HepG2 (cell line): ENCODE data around the gene CAVIN1. TPM values are rescaled to one million over a fixed set of nuclear protein-coding genes. Genes with fewer than 3 reads are reported as not detected.

Experiments used
- ADNP ChIP-seq: sonication (generic); formaldehyde crosslinking; IDR thresholded peaks from 2 replicates; pipeline ENCODE4 v1.4.0; 2020; ENCODE audit warnings: missing genetic modification reagents
- CC2D1A ChIP-seq: sonication (generic); formaldehyde crosslinking; IDR thresholded peaks from 2 replicates; pipeline ENCODE4 v1.8.1; 2023; ENCODE audit warnings: mild to moderate bottlenecking, missing genetic modification reagents
- ESRRA ChIP-seq: sonication (generic); formaldehyde crosslinking; IDR thresholded peaks from 2 replicates; pipeline ENCODE4 v1.5.1; 2020; ENCODE audit warnings: mild to moderate bottlenecking, low read depth, missing genetic modification reagents
- FOSL2 ChIP-seq: sonication (generic); formaldehyde crosslinking; IDR thresholded peaks from 2 replicates; pipeline ENCODE4 v1.4.0; 2020; ENCODE audit warnings: missing genetic modification reagents
- FOXA3 ChIP-seq: IDR thresholded peaks from 2 replicates; pipeline ENCODE4 v1.6.1; 2016; ENCODE audit warnings: missing genetic modification reagents, missing compliant biosample characterization
- GATAD1 ChIP-seq: IDR thresholded peaks from 2 replicates; pipeline ENCODE4 v1.6.1; 2016; ENCODE audit warnings: missing genetic modification reagents, missing compliant biosample characterization
- GMEB1 ChIP-seq: sonication (generic); formaldehyde crosslinking; IDR thresholded peaks from 2 replicates; pipeline ENCODE4 v1.5.1; 2020; ENCODE audit warnings: missing genetic modification reagents, mild to moderate bottlenecking, borderline replicate concordance
- HNF1A ChIP-seq, 2 experiments: sonication (generic) in 1 of 2; formaldehyde crosslinking in 1 of 2; IDR thresholded peaks; 2 replicates each; pipeline versions ENCODE4 v1.4.0 to v1.6.1; 2016 to 2020; ENCODE audit warnings: borderline replicate concordance in 1 of 2, low read depth in 1 of 2, mild to moderate bottlenecking in 1 of 2, missing genetic modification reagents in 1 of 2
- MLLT10 ChIP-seq: sonication (generic); formaldehyde crosslinking; IDR thresholded peaks from 2 replicates; pipeline ENCODE4 v1.4.0; 2020; ENCODE audit warnings: missing genetic modification reagents
- MYNN ChIP-seq: sonication (generic); formaldehyde crosslinking; IDR thresholded peaks from 2 replicates; pipeline ENCODE4 v1.4.0; 2020; ENCODE audit warnings: mild to moderate bottlenecking, low read depth, missing genetic modification reagents
- SP5 ChIP-seq: IDR thresholded peaks from 2 replicates; pipeline ENCODE4 v1.6.1; 2016; ENCODE audit warnings: low read depth, borderline replicate concordance
- USF2 ChIP-seq, 2 experiments: sonication (generic) in 1 of 2; formaldehyde crosslinking in 1 of 2; IDR thresholded peaks; 2 replicates each; pipeline versions ENCODE4 v1.5.1 to v1.6.1; 2011 to 2020; ENCODE audit warnings: borderline replicate concordance in 1 of 2, low read depth in 1 of 2, low read length in 1 of 2, mild to moderate bottlenecking in 1 of 2, missing genetic modification reagents in 1 of 2, moderate library complexity in 1 of 2
- ZBTB33 ChIP-seq: sonication (generic); formaldehyde crosslinking; IDR thresholded peaks from 2 replicates; pipeline ENCODE4 v1.4.0; 2020; ENCODE audit warnings: missing genetic modification reagents
- ZBTB42 ChIP-seq: sonication (generic); formaldehyde crosslinking; IDR thresholded peaks from 2 replicates; pipeline ENCODE4 v1.5.0; 2020; ENCODE audit warnings: mild to moderate bottlenecking, missing genetic modification reagents
- ZNF333 ChIP-seq: sonication (generic); formaldehyde crosslinking; IDR thresholded peaks from 2 replicates; pipeline ENCODE4 v1.4.0; 2020; ENCODE audit warnings: mild to moderate bottlenecking, missing genetic modification reagents, borderline replicate concordance
- ZNF660 ChIP-seq: sonication (generic); formaldehyde crosslinking; IDR thresholded peaks from 2 replicates; pipeline ENCODE4 v1.5.1; 2020; ENCODE audit warnings: mild to moderate bottlenecking, low read depth, missing genetic modification reagents, borderline replicate concordance
- ZNF703 ChIP-seq: sonication (generic); formaldehyde crosslinking; IDR thresholded peaks from 2 replicates; pipeline ENCODE4 v1.5.1; 2020; ENCODE audit warnings: missing genetic modification reagents, mild to moderate bottlenecking, moderate library complexity, borderline replicate concordance
- ZNF839 ChIP-seq: sonication (generic); formaldehyde crosslinking; IDR thresholded peaks from 2 replicates; pipeline ENCODE4 v1.4.0; 2020; ENCODE audit warnings: missing genetic modification reagents, mild to moderate bottlenecking, borderline replicate concordance
- polyA plus RNA-seq, 8 experiments: library from polyadenylated mRNA; depleted of rRNA in 3 of 8; stranded (reverse) in 7 of 8; unstranded in 1 of 8; fragments of >200 nt; fragmentation: Illumina TruSeq in 4 of 8; extraction: Trizol in 4 of 8; gene quantifications; 2 replicates each; pipeline versions ENCODE4 v1.2.1 to v1.2.3, GENCODE V29; 2011 to 2016; ENCODE audit warnings: low read depth in 4 of 8, missing spikeins in 1 of 8, mixed read lengths in 1 of 8; ENCODE audit not compliant: insufficient read depth in 1 of 8
- total RNA-seq, 5 experiments: library from RNA; depleted of rRNA; stranded (reverse); fragments of >200 nt; fragmentation: Illumina TruSeq; extraction: Trizol; gene quantifications; 2 replicates each; pipeline ENCODE4 v1.2.3, GENCODE V29; 2016; ENCODE audit warnings: low read depth in 1 of 5

CAVIN1 gene
- total and polyA plus RNA-seq, 2 of the 13 experiments (the other 11 are each of a cell fraction or from before 2014, with no cell fraction given) = 15.9 to 25.5 TPM

- TF ChIP-seq FOSL2 (CRISPR knock-in tag) = peak; percentile 68
- peak; percentile 37; the same call in 1 of the 2 replicates for TF ChIP-seq SP5 (CRISPR knock-in tag)
- no peak for TF ChIP-seq USF2 (IDR thresholded peaks at IDR 0.05; ENCODE audit: low read depth, low read length)
- TF ChIP-seq USF2 (CRISPR knock-in tag; IDR thresholded peaks at IDR 0.05; ENCODE audit: borderline replicate concordance) = no peak
- no peak for TF ChIP-seq ZNF333 (CRISPR knock-in tag)
- TF ChIP-seq HNF1A (IDR thresholded peaks at IDR 0.05; ENCODE audit: low read depth) = no peak
- TF ChIP-seq HNF1A (CRISPR knock-in tag; IDR thresholded peaks at IDR 0.05; ENCODE audit: borderline replicate concordance) = peak; percentile 62; the same call in 1 of the 2 replicates
- TF ChIP-seq ZBTB42 (CRISPR knock-in tag) = no peak
- TF ChIP-seq ZNF660 (CRISPR knock-in tag) = no peak
- no peak; the same call in 1 of the 2 replicates for TF ChIP-seq ZNF703 (CRISPR knock-in tag)
- peak; percentile 26; the same call in 1 of the 2 replicates for TF ChIP-seq ESRRA (CRISPR knock-in tag)
- no peak for TF ChIP-seq CC2D1A (CRISPR knock-in tag)
- peak; percentile 51 for TF ChIP-seq FOXA3 (CRISPR knock-in tag)
- TF ChIP-seq MLLT10 = no peak
- TF ChIP-seq ADNP = no peak
- peak; percentile 79 for TF ChIP-seq GATAD1
- no peak for TF ChIP-seq ZBTB33
- no peak for TF ChIP-seq ZNF839 (CRISPR knock-in tag)
- TF ChIP-seq MYNN = no peak
- TF ChIP-seq GMEB1 (CRISPR knock-in tag) = peak; percentile 97
Measured at GRCh38 chr17:42458497-42459255, 35.6 kb upstream of the CAVIN1 start, which contains the start of gene ATP6V0A1 (continued).
